Embryonic facial prominence (tissue), 1 donor: ENCODE measurements around the gene C1orf159.

Experiments used
- DNase-seq: peaks from one replicate; pipeline ENCODE4 v3.0.0-alpha.2; 2016; ENCODE audit errors: extremely low spot score

C1orf159 gene

GRCh38 chr1:1038694-1039093, 77.2 kb downstream of the C1orf159 start:
- DNase-seq = no peak

- no peak for DNase-seq
These were observed 78.2 kb downstream of the C1orf159 start for GRCh38 chr1:1037366-1038327.

GRCh38 chr1:1035291-1035943, 80.5 kb downstream of the C1orf159 start:
- DNase-seq = no peak

GRCh38 chr1:1034439-1034781, 81.5 kb downstream of the C1orf159 start:
- no peak for DNase-seq

GRCh38 chr1:1033731-1034438, 82.0 kb downstream of the C1orf159 start:
- DNase-seq = no peak

GRCh38 chr1:1033009-1033587, 82.8 kb downstream of the C1orf159 start:
- DNase-seq = peak; percentile 63

GRCh38 chr1:1032424-1032823, 83.5 kb downstream of the C1orf159 start:
- no peak for DNase-seq
